ENCODE measurements around the gene SHPK.

Gene SHPK

DNA sequence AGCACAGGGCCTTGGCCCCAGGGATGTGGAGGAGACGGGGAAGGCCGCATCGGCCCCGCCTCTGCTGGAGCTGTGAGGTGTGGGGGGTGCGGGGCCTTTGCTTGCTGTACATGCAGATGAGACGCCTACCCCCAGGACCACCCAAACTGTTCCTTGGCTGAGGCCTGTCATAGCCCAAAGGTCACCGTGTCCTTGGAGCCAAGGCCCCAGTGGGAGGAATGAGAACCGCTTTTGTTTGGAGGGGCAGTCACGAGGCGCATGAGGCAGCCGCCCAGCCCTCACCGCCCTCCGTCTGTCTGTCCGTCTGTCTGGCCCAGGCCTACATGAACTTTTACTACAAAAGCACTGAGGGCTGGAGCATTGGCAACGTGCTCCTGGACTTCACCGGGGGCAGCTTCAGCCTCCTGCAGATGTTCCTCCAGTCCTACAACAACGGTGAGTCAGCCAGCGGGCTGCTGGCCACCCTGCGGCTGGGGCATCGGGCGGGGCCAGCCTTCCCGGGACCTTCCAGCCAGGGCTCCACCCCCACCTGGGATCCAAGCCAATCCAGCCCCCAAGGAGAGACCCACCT, 23.6 kb upstream of the SHPK start:
- DNase-seq (ENCODE audit: low read depth): peak; percentile 92

- DNase-seq (ENCODE audit: low read depth): no peak
These were observed 22.9 kb upstream of the SHPK start for GRCh38 chr17:3658784-3659449.

DNA sequence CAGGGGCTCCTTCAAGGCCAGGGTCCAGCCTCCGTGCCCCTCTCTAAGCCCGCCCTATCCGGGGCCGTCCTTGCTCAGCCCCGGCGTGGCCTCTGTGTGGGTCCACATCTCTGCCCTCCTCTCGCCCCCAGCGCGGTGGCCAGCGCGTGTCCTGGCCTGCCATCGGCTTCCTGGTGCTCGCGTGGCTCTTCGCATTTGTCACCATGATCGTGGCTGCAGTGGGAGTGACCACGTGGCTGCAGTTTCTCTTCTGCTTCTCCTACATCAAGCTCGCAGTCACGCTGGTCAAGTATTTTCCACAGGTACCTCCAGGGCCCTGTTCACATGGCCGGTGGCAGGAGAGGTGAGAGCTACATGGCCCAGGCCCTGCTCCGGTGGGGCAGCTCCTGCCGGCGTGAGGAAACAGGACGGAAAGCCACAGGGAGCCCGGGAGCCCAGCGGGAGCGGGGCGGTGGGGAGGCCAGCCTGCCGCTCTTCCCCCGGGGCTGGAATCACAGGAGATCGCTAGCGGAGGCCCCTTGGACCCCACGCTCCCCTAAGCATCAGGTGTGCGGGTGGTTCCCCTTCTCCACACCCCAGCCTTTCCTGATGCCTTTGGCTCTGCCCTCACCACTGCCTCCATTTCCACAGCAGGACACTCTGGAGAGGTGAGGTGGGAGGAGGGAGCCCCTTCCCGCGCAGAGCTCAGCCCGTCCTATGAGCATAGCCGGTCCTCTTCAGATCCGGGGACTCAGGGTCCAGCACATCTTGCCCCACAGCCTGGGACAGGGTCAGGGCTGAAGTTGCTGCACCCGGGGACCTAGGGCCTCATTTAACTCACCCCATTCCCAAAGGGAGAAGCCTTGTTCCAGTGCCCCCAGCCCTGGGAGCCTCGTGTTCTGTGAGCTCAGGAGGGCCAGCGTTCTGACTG, 22.1 kb upstream of the SHPK start:
- no peak for DNase-seq (ENCODE audit: low read depth)

GRCh38 chr17:3657588-3657869, 21.5 kb upstream of the SHPK start:
- no peak for DNase-seq (ENCODE audit: low read depth)

DNA sequence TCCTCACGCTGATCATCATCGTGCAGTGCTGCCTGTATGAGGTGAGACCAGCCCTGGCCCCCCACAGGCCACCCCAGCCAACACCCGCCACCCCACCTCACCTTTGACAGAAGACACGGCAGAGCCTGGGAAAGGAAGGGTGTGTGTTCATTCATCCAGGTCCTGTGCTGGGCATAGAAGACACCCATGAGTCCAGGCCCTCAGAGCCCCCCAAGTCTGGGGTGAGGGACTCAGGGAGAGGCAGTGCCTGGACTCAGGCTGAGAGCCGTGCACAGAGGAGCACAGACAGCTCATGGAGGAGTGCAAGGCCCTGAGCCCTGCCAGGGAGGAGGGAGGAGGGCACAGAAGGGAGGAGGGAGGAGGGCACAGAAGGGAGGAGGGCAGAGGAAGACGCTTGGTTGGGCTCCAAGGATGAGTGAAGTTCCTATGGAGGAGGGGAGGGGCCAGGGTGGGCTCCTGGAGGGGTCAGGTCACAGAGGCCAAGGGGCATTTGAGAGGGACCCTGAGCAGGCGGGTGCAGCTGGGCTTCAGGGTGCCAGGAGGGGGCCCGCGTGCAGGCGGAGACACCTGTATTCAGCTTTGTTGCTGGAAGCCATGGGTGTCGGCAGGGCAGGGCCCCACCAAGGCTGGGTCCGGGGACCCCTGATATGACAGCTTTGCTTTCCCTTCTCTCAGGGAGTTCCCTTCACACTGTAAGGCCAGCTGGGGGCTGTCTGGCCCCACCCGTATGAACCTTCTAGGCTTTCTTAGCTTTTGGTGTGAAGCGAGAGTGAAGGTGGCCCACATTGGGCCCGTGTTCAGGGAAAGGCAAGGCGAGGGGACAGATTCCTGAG, 20.9 kb upstream of the SHPK start:
- DNase-seq (ENCODE audit: low read depth): no peak

DNA sequence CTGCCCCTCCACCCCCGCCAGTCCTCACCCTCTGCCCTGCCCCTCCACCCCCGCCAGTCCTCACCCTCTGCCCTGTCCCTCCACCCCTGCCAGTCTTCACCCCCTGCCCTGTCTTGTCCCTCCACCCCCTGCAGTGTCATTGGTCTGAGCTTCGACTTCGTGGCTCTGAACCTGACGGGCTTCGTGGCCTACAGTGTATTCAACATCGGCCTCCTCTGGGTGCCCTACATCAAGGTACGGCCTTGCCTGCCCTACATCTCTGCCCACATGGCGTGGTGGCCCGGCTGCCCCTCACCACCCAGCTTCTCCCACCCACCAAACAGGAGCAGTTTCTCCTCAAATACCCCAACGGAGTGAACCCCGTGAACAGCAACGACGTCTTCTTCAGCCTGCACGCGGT, 20.3 kb upstream of the SHPK start:
- no peak for DNase-seq (ENCODE audit: low read depth)

DNA sequence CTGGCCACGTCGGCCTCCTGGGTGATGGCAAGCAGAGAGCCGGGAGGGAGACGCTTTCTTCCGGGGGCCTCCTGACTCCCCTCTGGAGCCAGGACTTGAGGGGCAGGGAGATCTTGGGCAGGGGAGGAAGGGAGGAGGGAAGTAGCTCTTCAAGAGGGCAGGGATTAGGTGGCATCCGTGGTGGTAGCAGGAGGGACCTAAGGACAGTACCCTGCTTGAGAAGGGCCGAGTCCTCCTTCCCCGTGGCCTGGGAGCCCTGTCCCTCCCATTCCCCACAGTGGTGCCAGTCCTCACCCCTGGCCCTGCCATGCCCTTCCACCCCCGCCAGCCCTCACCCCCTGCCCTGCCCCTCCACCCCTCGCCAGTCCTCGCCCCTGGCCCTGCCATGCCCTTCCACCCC, 19.7 kb upstream of the SHPK start:
- DNase-seq (ENCODE audit: low read depth): no peak

GRCh38 chr17:3647769-3648555, 11.9 kb upstream of the SHPK start:
- peak; percentile 43 for DNase-seq (ENCODE audit: low read depth)

DNA sequence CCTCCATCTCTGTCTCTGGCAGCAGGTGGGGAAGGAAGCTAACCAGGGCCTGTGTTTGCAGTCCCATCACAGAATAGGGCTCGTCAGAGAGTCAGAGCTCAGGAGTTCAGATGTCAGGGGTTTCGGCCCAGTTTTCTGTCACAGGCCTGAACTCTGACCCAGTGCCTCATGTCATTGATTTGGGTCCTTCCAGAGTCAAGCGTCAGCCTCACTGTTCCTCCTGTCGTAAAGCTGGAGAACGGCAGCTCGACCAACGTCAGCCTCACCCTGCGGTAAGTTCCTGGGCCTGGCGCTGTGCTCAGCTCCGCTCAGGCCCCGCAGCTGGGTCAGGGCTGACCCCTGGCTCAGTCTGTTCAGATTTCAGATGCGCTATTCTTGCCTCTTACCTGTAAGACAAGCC, 11.2 kb upstream of the SHPK start:
- DNase-seq (ENCODE audit: low read depth): no peak

- no peak for DNase-seq (ENCODE audit: low read depth)
These were observed 9.3 kb upstream of the SHPK start for GRCh38 chr17:3645310-3645709.

DNA sequence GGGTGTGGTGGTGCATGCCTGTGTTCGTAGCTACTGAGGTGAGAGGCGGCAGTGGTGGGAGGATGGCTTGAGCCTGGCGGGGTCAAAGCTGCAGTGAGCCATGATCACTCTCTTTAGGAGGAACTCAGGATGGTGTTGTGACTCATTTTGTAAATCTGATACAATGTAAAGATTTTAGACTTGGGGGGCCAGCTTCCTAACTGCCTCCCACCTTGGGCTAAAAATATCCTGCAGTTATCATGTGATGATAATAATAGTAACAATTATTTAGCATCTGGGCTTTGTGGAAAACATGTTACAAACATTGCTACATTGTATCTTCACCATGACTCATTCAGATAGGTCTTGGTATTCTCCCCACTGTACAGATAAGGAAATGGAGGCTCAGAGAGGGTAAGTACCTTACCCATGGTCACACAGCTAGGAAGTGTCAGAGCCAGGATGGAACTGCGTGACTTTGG, 7.9 kb upstream of the SHPK start:
- DNase-seq (ENCODE audit: low read depth): no peak

DNA sequence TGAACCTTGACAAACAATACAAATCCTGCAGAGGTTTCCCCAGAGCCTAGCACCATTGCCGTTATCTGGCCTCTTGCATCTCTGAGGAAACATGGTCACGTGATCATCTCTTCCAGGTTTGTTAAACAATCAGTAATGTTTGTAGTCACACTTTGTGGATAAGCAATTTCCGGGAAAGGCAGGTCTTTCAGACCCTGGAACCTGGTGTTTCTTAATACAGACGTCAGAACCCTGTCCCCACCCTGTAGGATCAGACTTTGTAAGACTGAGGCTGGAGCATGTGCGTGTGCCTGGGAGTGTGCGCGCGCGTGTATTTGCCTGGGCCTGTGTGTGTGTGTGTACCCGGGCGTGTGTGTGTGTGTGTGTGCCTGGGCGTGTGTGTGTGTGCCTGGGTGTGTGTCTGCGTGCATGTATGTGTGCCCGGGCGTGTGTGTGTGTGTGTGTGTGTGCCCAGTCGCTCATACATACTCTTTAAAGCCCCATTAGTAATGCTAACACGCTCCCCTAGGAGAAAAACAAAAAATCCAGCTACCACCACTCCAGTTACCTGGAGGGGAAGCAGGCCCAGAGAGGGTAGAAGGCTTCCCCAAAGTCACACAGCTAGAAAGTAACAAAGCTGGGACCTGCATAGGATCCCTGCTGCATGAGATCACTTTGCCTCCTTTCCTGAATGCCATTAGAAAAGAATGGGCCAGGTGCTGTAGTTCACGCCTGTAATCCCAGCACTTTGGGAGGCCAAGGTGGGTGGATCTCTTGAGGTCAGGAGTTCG, 5.9 kb upstream of the SHPK start:
- no peak for DNase-seq (ENCODE audit: low read depth)

DNA sequence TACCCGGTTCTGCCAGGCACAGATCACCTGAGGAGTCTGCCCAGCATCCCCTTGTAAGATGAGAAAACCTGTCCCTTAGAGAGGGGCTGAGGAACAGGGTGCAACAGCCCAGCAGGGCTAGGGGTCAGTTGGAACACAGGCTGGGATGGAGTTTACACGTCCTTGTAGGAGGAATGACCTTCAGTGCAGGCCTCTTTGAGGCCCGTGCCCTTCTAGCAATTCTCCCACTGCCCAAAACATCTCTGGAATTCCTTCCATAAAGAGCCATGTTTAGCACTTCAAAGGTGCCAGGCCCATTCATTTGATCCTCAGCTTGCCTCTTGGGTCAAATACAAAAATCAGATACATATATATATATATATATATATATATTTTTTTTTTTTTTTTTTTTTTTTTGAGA, 5.0 kb upstream of the SHPK start:
- no peak for DNase-seq (ENCODE audit: low read depth)

DNA sequence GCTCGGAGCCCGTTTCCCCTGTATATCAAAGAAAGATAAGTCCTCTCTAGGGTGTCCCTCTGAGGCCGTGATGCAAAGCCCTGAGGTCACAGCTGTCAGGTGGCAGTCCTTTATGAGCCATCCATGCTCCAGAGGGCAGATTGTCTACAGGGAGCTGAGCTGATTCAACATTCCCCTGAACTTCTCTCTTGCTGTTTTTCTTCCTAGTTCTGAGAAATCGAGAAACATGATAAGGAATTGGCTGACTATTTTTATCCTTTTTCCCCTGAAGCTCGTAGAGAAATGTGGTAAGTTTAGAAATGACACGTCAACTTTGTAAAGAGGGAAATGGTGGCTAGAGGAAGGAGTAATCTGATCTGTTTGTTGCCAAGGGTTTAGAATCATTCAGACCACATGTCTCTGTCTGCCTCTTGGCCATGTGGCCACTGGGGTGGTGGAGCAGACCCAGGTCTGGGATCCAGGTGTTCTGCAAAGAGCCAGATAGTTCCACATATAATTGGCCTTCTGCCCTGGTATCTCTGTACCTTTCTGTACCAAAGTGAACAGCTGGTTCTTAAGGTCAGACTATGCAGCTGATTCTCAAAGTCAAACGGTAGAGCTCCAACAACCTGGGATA, 4.0 kb upstream of the SHPK start:
- no peak for DNase-seq (ENCODE audit: low read depth)

GRCh38 chr17:3636908-3637373, 891 bp upstream of the SHPK start:
- DNase-seq (ENCODE audit: low read depth): no peak

DNA sequence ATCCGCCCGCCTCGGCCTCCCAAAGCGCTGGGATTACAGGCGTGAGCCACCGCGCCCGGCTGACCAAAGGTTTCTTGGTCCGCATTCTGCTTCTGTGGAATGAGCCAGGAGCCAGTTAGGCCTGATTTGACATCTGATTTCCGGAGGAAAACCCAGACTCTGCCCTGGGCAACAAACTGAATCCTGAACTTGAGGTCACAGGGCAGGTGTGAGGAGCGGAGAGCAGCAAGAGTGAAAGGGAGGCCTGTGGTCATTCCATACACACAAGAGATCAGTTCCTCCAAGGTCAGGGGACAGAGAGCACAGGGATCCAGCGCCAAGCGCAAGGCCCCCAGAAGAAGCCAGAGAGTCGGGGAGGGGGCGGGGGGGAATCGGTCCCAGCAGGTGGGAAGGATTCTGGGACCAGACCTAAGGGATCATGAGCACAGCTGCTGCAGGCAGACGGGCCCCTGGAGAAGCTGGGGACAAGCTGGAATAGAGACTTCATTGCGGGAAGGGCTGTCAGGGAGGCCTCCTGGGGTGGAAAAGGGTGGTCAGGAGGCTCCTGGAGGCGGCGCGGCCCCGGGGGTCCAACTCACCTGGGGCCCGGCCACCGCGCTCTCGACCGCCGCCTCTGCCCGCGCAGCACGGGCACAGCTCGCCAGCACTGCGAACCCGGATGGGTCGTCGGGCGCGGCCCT, 436 bp downstream of the SHPK start:
- DNase-seq (ENCODE audit: low read depth): no peak

DNA sequence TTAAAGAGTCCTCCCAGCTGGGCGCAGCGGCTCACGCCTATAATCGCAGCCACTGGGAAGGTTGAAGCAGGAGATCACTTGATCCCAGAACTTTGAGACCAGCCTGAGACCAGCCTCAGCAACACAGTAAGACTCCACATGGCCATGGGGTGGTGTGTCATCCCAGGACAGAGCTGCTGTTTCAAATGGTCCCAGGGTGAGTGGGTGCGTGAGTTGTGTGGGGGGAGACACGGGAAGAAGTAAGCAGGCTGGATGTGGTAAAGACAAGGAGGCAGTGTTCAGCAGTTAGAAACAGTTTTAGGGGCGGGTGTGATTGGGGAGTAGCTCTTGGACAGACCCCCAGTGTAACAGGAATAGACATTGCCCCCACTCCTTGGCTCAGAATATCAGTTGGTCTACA, 3.8 kb downstream of the SHPK start:
- DNase-seq (ENCODE audit: low read depth): no peak

- DNase-seq (ENCODE audit: low read depth): no peak
These were observed 5.3 kb downstream of the SHPK start for GRCh38 chr17:3630781-3631180.

DNA sequence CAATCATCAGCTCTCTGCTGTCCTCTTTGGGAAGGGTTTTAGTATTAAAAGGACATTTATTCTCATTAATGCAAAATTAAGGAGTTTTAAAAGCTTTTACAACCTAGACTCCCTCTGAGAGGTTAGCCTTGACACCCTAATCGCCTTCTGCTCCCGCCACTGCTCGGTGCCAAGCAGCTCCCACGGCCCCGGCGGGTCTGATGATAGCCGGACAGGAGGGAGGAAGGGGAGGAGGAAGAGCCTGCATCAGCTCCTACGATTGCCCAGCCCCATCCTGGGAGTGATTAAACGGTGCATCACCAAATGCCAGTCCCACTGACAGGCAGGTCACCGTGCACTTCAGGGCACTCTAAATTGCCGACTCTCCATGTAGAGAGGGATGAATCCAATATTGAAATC, 8.3 kb downstream of the SHPK start:
- no peak for DNase-seq (ENCODE audit: low read depth)

Data from fibroblast of the conjunctiva (primary cell).